ENCODE data around the gene ELOVL2.

The ELOVL2 gene

GRCh38 chr6:11018225-11018624, 25.9 kb downstream of the ELOVL2 start:
- no peaks in the 10 kb centered on the region for H3K9me3 ChIP-seq (ENCODE audit: control insufficient read depth, low read depth, low read length)
- no peak overlapping the region for H3K27ac ChIP-seq (ENCODE audit: low read length)
- no peak overlapping the region for H3K4me3 ChIP-seq (ENCODE audit: low read length)
- no peaks in the 10 kb centered on the region for H3K36me3 ChIP-seq (ENCODE audit: control insufficient read depth, low read depth, low read length)
- no peak overlapping the region for H3K9ac ChIP-seq (ENCODE audit: low read length)
- H3K4me1 ChIP-seq (ENCODE audit: control insufficient read depth, low read depth, low read length) = peaks cover 17% of the 10 kb centered on the region
- H3K27me3 ChIP-seq (ENCODE audit: control insufficient read depth, insufficient read depth, low read length) = no peaks in the 10 kb centered on the region

- H3K9me3 ChIP-seq (ENCODE audit: control insufficient read depth, low read depth, low read length) = no peaks in the 10 kb centered on the region
- H3K27ac ChIP-seq (ENCODE audit: low read length) = no peak overlapping the region
- peaks cover 16% of the 10 kb centered on the region for H3K4me1 ChIP-seq (ENCODE audit: control insufficient read depth, low read depth, low read length)
- no peaks in the 10 kb centered on the region for H3K36me3 ChIP-seq (ENCODE audit: control insufficient read depth, low read depth, low read length)
- no peak overlapping the region for H3K9ac ChIP-seq (ENCODE audit: low read length)
- no peaks in the 10 kb centered on the region for H3K27me3 ChIP-seq (ENCODE audit: control insufficient read depth, insufficient read depth, low read length)
- no peak overlapping the region for H3K4me3 ChIP-seq (ENCODE audit: low read length)
Measured at GRCh38 chr6:11017090-11017489, 27.0 kb downstream of the ELOVL2 start.

- Histone ChIP-seq H3K4me1 (ENCODE audit: control insufficient read depth, low read depth, low read length) (peaks cover 12% of the 10 kb centered on the region), H3K36me3 (ENCODE audit: control insufficient read depth, low read depth, low read length) (no peaks in the 10 kb centered on the region), H3K27ac (ENCODE audit: low read length) (no peak overlapping the region), H3K27me3 (ENCODE audit: control insufficient read depth, insufficient read depth, low read length) (no peaks in the 10 kb centered on the region), H3K9ac (ENCODE audit: low read length) (no peak overlapping the region), H3K9me3 (ENCODE audit: control insufficient read depth, low read depth, low read length) (no peaks in the 10 kb centered on the region), H3K4me3 (ENCODE audit: low read length) (no peak overlapping the region)
Measured at GRCh38 chr6:11016452-11016851, 27.7 kb downstream of the ELOVL2 start.

DNA sequence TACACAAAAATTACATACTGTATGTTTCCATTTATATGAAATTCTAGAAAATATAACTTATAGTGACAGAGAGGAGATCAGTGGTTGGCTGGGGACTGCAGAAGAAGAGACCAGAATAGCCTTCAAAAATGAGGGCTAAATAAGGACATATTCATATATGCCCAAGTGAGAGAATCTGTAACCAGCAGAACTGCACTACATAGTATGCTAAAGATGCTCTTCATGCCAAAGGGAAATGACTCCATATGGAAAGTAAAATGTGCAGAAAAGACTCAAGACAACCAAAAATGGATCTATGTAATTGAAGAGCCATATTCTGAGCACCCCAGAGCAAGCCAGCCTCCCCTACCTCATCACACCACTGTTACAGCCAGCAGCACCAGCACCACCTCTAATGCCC, 29.0 kb downstream of the ELOVL2 start:
- Histone ChIP-seq H3K9ac (ENCODE audit: low read length) (no peak overlapping the region), H3K27me3 (ENCODE audit: control insufficient read depth, insufficient read depth, low read length) (no peaks in the 10 kb centered on the region), H3K4me1 (ENCODE audit: control insufficient read depth, low read depth, low read length) (peaks cover 3% of the 10 kb centered on the region), H3K9me3 (ENCODE audit: control insufficient read depth, low read depth, low read length) (no peaks in the 10 kb centered on the region), H3K4me3 (ENCODE audit: low read length) (no peak overlapping the region), H3K27ac (ENCODE audit: low read length) (no peak overlapping the region), H3K36me3 (ENCODE audit: control insufficient read depth, low read depth, low read length) (no peaks in the 10 kb centered on the region)

- H3K4me1 ChIP-seq (ENCODE audit: control insufficient read depth, low read depth, low read length) = peaks cover 7% of the 10 kb centered on the region
- H3K9me3 ChIP-seq (ENCODE audit: control insufficient read depth, low read depth, low read length) = no peaks in the 10 kb centered on the region
- no peaks in the 10 kb centered on the region for H3K27me3 ChIP-seq (ENCODE audit: control insufficient read depth, insufficient read depth, low read length)
- H3K27ac ChIP-seq (ENCODE audit: low read length) = no peak overlapping the region
- no peak overlapping the region for H3K9ac ChIP-seq (ENCODE audit: low read length)
- no peak overlapping the region for H3K4me3 ChIP-seq (ENCODE audit: low read length)
- no peaks in the 10 kb centered on the region for H3K36me3 ChIP-seq (ENCODE audit: control insufficient read depth, low read depth, low read length)
Measured at GRCh38 chr6:11013721-11014070, 30.4 kb downstream of the ELOVL2 start.

- Histone ChIP-seq H3K27ac (ENCODE audit: low read length) (no peak overlapping the region), H3K4me1 (ENCODE audit: control insufficient read depth, low read depth, low read length) (peaks cover 4% of the 10 kb centered on the region)
Measured at GRCh38 chr6:11012976-11013720, 31.0 kb downstream of the ELOVL2 start.

GRCh38 chr6:11012295-11012754, 31.8 kb downstream of the ELOVL2 start:
- Histone ChIP-seq H3K4me3 (ENCODE audit: low read length) (no peak overlapping the region), H3K4me1 (ENCODE audit: control insufficient read depth, low read depth, low read length) (peaks cover 4% of the 10 kb centered on the region), H3K27ac (ENCODE audit: low read length) (no peak overlapping the region), H3K27me3 (ENCODE audit: control insufficient read depth, insufficient read depth, low read length) (no peaks in the 10 kb centered on the region), H3K9ac (ENCODE audit: low read length) (no peak overlapping the region), H3K36me3 (ENCODE audit: control insufficient read depth, low read depth, low read length) (no peaks in the 10 kb centered on the region), H3K9me3 (ENCODE audit: control insufficient read depth, low read depth, low read length) (no peaks in the 10 kb centered on the region)

More at GRCh38 chr6:11012976-11013720, 31.0 kb downstream of the ELOVL2 start:
- Histone ChIP-seq H3K9ac (ENCODE audit: low read length) (no peak overlapping the region), H3K4me3 (ENCODE audit: low read length) (no peak overlapping the region), H3K27me3 (ENCODE audit: control insufficient read depth, insufficient read depth, low read length) (no peaks in the 10 kb centered on the region), H3K36me3 (ENCODE audit: control insufficient read depth, low read depth, low read length) (no peaks in the 10 kb centered on the region), H3K9me3 (ENCODE audit: control insufficient read depth, low read depth, low read length) (no peaks in the 10 kb centered on the region)

DNA sequence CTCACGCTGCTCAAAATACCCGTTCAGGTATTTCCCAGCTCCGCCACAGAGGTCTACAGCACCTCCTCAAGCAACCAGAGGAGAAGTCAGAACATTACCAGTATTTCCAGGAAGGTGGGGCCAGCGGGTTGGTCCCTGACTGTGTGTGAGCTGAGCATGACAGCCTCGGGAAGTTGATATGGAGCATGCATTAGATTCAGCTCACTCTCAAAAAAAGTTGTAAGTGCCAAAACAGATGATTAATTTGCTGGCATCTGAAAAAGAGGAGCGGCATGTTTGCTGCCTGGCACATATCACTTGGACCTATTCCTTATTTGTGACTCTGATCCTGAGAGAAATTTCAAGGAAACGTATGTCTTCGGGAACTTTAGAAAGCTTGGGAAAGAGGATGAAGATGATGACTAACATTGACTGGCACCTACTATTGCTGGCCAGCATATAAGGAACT, 32.3 kb downstream of the ELOVL2 start:
- Histone ChIP-seq H3K9me3 (ENCODE audit: control insufficient read depth, low read depth, low read length) (no peaks in the 10 kb centered on the region), H3K36me3 (ENCODE audit: control insufficient read depth, low read depth, low read length) (no peaks in the 10 kb centered on the region), H3K27ac (ENCODE audit: low read length) (no peak overlapping the region), H3K9ac (ENCODE audit: low read length) (no peak overlapping the region), H3K4me3 (ENCODE audit: low read length) (no peak overlapping the region), H3K27me3 (ENCODE audit: control insufficient read depth, insufficient read depth, low read length) (no peaks in the 10 kb centered on the region), H3K4me1 (ENCODE audit: control insufficient read depth, low read depth, low read length) (peaks cover 4% of the 10 kb centered on the region)

- Histone ChIP-seq H3K9ac (ENCODE audit: low read length) (no peak overlapping the region), H3K27me3 (ENCODE audit: control insufficient read depth, insufficient read depth, low read length) (no peaks in the 10 kb centered on the region), H3K27ac (ENCODE audit: low read length) (no peak overlapping the region), H3K9me3 (ENCODE audit: control insufficient read depth, low read depth, low read length) (no peaks in the 10 kb centered on the region), H3K4me3 (ENCODE audit: low read length) (no peak overlapping the region), H3K36me3 (ENCODE audit: control insufficient read depth, low read depth, low read length) (no peaks in the 10 kb centered on the region), H3K4me1 (ENCODE audit: control insufficient read depth, low read depth, low read length) (peaks cover 4% of the 10 kb centered on the region)
Measured at GRCh38 chr6:11009353-11009752, 34.8 kb downstream of the ELOVL2 start.

- Histone ChIP-seq H3K9ac (ENCODE audit: low read length) (no peak overlapping the region), H3K27me3 (ENCODE audit: control insufficient read depth, insufficient read depth, low read length) (no peaks in the 10 kb centered on the region)
Measured at GRCh38 chr6:11008821-11009220, 35.3 kb downstream of the ELOVL2 start.

GRCh38 chr6:11007715-11008608, 36.1 kb downstream of the ELOVL2 start:
- H3K9me3 ChIP-seq (ENCODE audit: control insufficient read depth, low read depth, low read length) = no peaks in the 10 kb centered on the region
- no peak overlapping the region for H3K4me3 ChIP-seq (ENCODE audit: low read length)
- H3K27me3 ChIP-seq (ENCODE audit: control insufficient read depth, insufficient read depth, low read length) = no peaks in the 10 kb centered on the region
- no peak overlapping the region for H3K9ac ChIP-seq (ENCODE audit: low read length)
- peaks cover 4% of the 10 kb centered on the region for H3K4me1 ChIP-seq (ENCODE audit: control insufficient read depth, low read depth, low read length)
- no peak overlapping the region for H3K27ac ChIP-seq (ENCODE audit: low read length)
- no peaks in the 10 kb centered on the region for H3K36me3 ChIP-seq (ENCODE audit: control insufficient read depth, low read depth, low read length)

More at GRCh38 chr6:11008821-11009220, 35.3 kb downstream of the ELOVL2 start:
- peaks cover 4% of the 10 kb centered on the region for H3K4me1 ChIP-seq (ENCODE audit: control insufficient read depth, low read depth, low read length)
- no peaks in the 10 kb centered on the region for H3K36me3 ChIP-seq (ENCODE audit: control insufficient read depth, low read depth, low read length)
- no peak overlapping the region for H3K27ac ChIP-seq (ENCODE audit: low read length)
- H3K9me3 ChIP-seq (ENCODE audit: control insufficient read depth, low read depth, low read length) = no peaks in the 10 kb centered on the region
- H3K4me3 ChIP-seq (ENCODE audit: low read length) = no peak overlapping the region

Data from iPS-18a (cell line).